ENCODE data around the gene ZBED6. TPM values are rescaled to one million over a fixed set of nuclear protein-coding genes. Genes with fewer than 3 reads are reported as not detected.

The ZBED6 gene
- total RNA-seq, 1 experiment from 2014 or later, result 68.2 TPM

GRCh38 chr1:203768256-203768655, 27.2 kb upstream of the ZBED6 start:
- Mint-ChIP-seq H3K9me3 (ENCODE audit: unreplicated experiment) (no peaks in the 10 kb centered on the region), H3K4me3 (ENCODE audit: unreplicated experiment) (peak overlapping the region; percentile 63), H3K27ac (ENCODE audit: low read depth, unreplicated experiment) (peak overlapping the region; percentile 88), H3K27me3 (ENCODE audit: insufficient read depth, unreplicated experiment) (no peaks in the 10 kb centered on the region), H3K4me1 (ENCODE audit: insufficient read depth, unreplicated experiment) (peaks cover 32% of the 10 kb centered on the region), H3K36me3 (ENCODE audit: insufficient read depth, unreplicated experiment) (peaks cover 7% of the 10 kb centered on the region)
- ChIA-PET CTCF (interaction anchor here (0.6 to 1.5 kb wide), 5 partner anchors 9 to 498 kb away, joined by 3 to 5 read pairs (median 4); no protein-coding TSS in a partner anchor), POLR2A (interaction anchor here (0.7 to 4.2 kb wide), 11 partner anchors 8 to 263 kb away, joined by 3 to 32 read pairs (median 10); partner anchors contain the start of genes ATP2B4, ZBED6 and ZC3H11A)
- TF ChIP-seq CTCF (IDR thresholded peaks at IDR 0.05; ENCODE audit: unreplicated experiment), result no peak
- intact Hi-C loops (cut with micrococcal nuclease), result loop anchor here (2.0 kb wide), 1 partner anchor 17 kb away; no protein-coding TSS in a partner anchor
- no TSS peak for BruUV-seq (replicated peaks)
- DNase-seq (ENCODE audit: unreplicated experiment), result no peak

- CTCF ChIA-PET, result interaction anchor here (0.6 to 1.5 kb wide), 10 partner anchors 14 to 736 kb away, joined by 3 to 4 read pairs (median 3); no protein-coding TSS in a partner anchor
- H3K27me3 Mint-ChIP-seq (ENCODE audit: insufficient read depth, unreplicated experiment), result no peaks in the 10 kb centered on the region
Observed at GRCh38 chr1:203769505-203770343, 25.7 kb upstream of the ZBED6 start.

GRCh38 chr1:203771901-203772301, 23.5 kb upstream of the ZBED6 start:
- no peak overlapping the region for H3K4me3 Mint-ChIP-seq (ENCODE audit: unreplicated experiment)
- H3K36me3 Mint-ChIP-seq (ENCODE audit: insufficient read depth, unreplicated experiment), result peaks cover 7% of the 10 kb centered on the region
- BruUV-seq (replicated peaks), result no TSS peak
- POLR2A ChIA-PET, result interaction anchor here (0.8 to 4.2 kb wide), 3 partner anchors 20 to 256 kb away, joined by 3 to 32 read pairs (median 19); partner anchors contain the start of genes ZBED6 and ZC3H11A
- H3K27ac Mint-ChIP-seq (ENCODE audit: low read depth, unreplicated experiment), result no peak overlapping the region
- TF ChIP-seq CTCF (IDR thresholded peaks at IDR 0.05; ENCODE audit: unreplicated experiment), result no peak
- H3K4me1 Mint-ChIP-seq (ENCODE audit: insufficient read depth, unreplicated experiment), result peaks cover 27% of the 10 kb centered on the region
- H3K27me3 Mint-ChIP-seq (ENCODE audit: insufficient read depth, unreplicated experiment), result no peaks in the 10 kb centered on the region
- intact Hi-C loops (cut with micrococcal nuclease), result no loop called here
- no peak for DNase-seq (ENCODE audit: unreplicated experiment)
- no peaks in the 10 kb centered on the region for H3K9me3 Mint-ChIP-seq (ENCODE audit: unreplicated experiment)
- CTCF ChIA-PET, result interaction anchor here (0.5 to 1.9 kb wide), 6 partner anchors 19 to 301 kb away, joined by 3 to 10 read pairs (median 4); no protein-coding TSS in a partner anchor

More at GRCh38 chr1:203769505-203770343, 25.7 kb upstream of the ZBED6 start:
- POLR2A ChIA-PET, result interaction anchor here (0.5 to 4.2 kb wide), 28 partner anchors 9 to 526 kb away, joined by 3 to 32 read pairs (median 4); partner anchors contain the start of genes ATP2B4, BTG2, SOX13 and ZBED6
- TF ChIP-seq CTCF (IDR thresholded peaks at IDR 0.05; ENCODE audit: unreplicated experiment), result no peak
- peaks cover 32% of the 10 kb centered on the region for H3K4me1 Mint-ChIP-seq (ENCODE audit: insufficient read depth, unreplicated experiment)
- H3K9me3 Mint-ChIP-seq (ENCODE audit: unreplicated experiment), result no peaks in the 10 kb centered on the region
- H3K27ac Mint-ChIP-seq (ENCODE audit: low read depth, unreplicated experiment), result peak overlapping the region; percentile 88
- peak; percentile 99 for DNase-seq (ENCODE audit: unreplicated experiment)
- H3K36me3 Mint-ChIP-seq (ENCODE audit: insufficient read depth, unreplicated experiment), result peaks cover 7% of the 10 kb centered on the region
- intact Hi-C loops (cut with micrococcal nuclease), result loop anchor here (1.0 to 2.0 kb wide), 2 partner anchors 19 to 27 kb away; no protein-coding TSS in a partner anchor
- H3K4me3 Mint-ChIP-seq (ENCODE audit: unreplicated experiment), result peak overlapping the region; percentile 63
- no TSS peak for BruUV-seq (replicated peaks)

- no peak for TF ChIP-seq CTCF (IDR thresholded peaks at IDR 0.05; ENCODE audit: unreplicated experiment)
- H3K9me3 Mint-ChIP-seq (ENCODE audit: unreplicated experiment), result no peaks in the 10 kb centered on the region
- no TSS peak for BruUV-seq (replicated peaks)
- peaks cover 7% of the 10 kb centered on the region for H3K36me3 Mint-ChIP-seq (ENCODE audit: insufficient read depth, unreplicated experiment)
- H3K4me3 Mint-ChIP-seq (ENCODE audit: unreplicated experiment), result no peak overlapping the region
- H3K27ac Mint-ChIP-seq (ENCODE audit: low read depth, unreplicated experiment), result no peak overlapping the region
- ChIA-PET CTCF (interaction anchor here (0.6 to 1.9 kb wide), 5 partner anchors 18 to 269 kb away, joined by 3 to 10 read pairs (median 3); no protein-coding TSS in a partner anchor), POLR2A (interaction anchor here (0.6 to 1.1 kb wide), 2 partner anchors 11 to 1438 kb away, joined by 3 to 4 read pairs; no protein-coding TSS in a partner anchor)
- DNase-seq (ENCODE audit: unreplicated experiment), result no peak
- H3K27me3 Mint-ChIP-seq (ENCODE audit: insufficient read depth, unreplicated experiment), result no peaks in the 10 kb centered on the region
- peaks cover 27% of the 10 kb centered on the region for H3K4me1 Mint-ChIP-seq (ENCODE audit: insufficient read depth, unreplicated experiment)
- intact Hi-C loops (cut with micrococcal nuclease), result no loop called here
Observed at GRCh38 chr1:203772836-203773235, 22.6 kb upstream of the ZBED6 start.

All from MCF 10A (cell line).